GM12872 (cell line): ENCODE measurements around the gene RBM4B.

Source experiments
- TF ChIP-seq, protein P1 (sequence below): IDR thresholded peaks from 3 replicates; pipeline ENCODE4 v1.5.1; 2011; ENCODE audit warnings: low read depth, mild to moderate bottlenecking, low read length, moderate library complexity; ENCODE audit not compliant: insufficient read depth

Gene RBM4B

GRCh38 chr11:66689661-66690590 lies 12.2 kb upstream of the RBM4B start:
- TF ChIP-seq, protein P1, sequence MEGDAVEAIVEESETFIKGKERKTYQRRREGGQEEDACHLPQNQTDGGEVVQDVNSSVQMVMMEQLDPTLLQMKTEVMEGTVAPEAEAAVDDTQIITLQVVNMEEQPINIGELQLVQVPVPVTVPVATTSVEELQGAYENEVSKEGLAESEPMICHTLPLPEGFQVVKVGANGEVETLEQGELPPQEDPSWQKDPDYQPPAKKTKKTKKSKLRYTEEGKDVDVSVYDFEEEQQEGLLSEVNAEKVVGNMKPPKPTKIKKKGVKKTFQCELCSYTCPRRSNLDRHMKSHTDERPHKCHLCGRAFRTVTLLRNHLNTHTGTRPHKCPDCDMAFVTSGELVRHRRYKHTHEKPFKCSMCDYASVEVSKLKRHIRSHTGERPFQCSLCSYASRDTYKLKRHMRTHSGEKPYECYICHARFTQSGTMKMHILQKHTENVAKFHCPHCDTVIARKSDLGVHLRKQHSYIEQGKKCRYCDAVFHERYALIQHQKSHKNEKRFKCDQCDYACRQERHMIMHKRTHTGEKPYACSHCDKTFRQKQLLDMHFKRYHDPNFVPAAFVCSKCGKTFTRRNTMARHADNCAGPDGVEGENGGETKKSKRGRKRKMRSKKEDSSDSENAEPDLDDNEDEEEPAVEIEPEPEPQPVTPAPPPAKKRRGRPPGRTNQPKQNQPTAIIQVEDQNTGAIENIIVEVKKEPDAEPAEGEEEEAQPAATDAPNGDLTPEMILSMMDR: no peak

DNA sequence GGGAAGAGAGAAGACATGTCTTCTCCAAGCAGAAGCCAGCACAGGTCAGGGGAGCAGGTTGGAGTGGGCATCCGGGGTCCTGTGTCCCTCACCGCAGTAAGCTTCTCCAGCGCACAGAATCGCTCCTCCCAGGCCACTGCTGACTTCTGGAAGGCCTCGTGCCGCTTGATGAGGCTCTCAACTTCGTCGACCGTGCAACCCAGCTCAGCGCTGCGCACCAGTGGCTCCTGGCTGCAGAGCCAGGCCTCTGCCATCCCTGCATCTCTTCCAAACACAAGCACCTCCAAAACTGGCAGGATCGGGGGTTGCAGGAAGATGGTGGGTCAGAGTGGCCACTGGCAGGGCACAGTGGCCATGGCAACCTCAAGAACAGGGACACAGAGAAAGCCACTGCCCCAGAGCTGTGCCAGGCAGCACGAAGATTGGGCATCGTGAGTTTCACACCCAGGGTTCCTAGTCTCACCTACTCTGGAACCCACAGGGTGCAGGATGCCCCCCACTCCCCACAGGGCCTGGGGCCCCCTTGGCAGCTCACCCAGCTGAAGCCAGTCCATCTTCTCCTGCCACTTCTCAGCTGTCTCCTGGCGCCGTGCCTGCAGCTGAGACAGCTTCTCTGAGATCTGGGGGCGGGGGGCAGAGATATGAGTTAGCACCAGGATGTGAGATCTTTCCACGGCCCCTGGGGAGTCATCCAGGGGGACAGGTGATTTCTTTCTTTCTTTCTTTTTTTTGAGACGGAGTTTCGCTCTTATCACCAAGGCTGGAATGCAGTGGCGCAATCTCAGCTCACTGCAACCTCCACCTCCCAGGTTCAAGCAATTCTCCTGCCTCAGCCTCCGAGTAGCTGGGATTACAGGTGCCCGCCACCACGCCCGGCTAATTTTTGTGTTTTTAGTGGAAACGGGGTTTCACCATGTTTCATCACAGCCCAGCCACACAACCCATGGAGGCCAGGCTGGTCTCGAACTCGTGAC lies 11.2 kb upstream of the RBM4B start:
- TF ChIP-seq, protein P1: no peak

DNA sequence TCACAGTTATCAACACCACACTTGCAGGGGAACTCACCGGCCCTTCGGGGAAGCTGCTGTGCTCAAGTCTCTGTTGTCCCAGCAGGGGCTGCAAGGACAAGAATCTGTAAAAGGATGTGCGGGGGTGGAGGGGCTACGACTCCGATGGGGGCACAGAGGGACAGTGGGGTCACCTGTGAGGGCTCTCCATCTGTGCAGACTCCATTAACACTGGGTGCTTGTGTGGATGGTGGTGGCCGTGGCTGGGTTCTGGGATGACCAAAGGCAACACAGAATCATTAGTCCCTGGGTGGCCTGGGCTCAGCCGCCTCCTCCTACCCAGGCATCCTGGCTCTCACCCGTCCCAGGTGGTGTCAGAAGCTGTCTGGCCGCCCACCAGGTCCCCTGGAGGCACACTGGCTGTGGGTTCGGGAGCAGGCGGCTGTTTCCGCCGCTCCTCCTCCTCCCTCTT lies 10.2 kb upstream of the RBM4B start:
- TF ChIP-seq, protein P1: no peak

GRCh38 chr11:66686801-66687750 lies 9.4 kb upstream of the RBM4B start:
- TF ChIP-seq, protein P1: no peak

DNA sequence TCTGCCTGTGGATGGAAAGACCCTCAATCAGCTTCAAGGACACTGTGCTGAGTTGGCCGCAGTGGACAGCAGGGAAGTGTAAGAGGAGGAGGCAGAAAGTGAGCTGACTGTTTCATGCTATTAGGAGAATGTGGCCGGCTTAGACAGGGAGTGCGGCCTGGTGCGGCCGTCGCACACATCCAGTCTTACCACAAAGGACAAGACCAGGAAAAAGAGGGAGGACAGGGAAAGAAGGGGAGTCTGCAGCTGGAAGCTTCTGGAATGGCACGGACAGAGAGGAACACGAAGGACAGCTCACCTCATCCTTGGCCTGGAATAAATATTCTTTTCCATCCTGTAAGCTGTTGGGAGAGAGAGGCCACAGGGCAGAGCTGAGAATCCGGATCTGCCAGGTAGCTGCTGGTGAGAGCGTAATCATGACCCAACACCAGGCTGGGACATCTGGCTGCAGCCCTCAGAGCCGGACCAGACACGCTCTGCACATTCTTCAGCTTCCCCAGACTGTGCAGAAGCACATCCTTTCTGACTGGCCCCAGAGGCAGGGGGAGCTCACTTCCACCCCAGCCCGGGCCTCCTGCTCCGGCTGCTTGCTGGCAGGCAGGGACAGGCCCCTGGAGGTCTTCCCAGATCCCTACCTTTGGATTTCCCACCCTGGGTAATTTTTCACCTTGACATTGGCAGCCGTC lies 8.6 kb upstream of the RBM4B start:
- TF ChIP-seq, protein P1: no peak

DNA sequence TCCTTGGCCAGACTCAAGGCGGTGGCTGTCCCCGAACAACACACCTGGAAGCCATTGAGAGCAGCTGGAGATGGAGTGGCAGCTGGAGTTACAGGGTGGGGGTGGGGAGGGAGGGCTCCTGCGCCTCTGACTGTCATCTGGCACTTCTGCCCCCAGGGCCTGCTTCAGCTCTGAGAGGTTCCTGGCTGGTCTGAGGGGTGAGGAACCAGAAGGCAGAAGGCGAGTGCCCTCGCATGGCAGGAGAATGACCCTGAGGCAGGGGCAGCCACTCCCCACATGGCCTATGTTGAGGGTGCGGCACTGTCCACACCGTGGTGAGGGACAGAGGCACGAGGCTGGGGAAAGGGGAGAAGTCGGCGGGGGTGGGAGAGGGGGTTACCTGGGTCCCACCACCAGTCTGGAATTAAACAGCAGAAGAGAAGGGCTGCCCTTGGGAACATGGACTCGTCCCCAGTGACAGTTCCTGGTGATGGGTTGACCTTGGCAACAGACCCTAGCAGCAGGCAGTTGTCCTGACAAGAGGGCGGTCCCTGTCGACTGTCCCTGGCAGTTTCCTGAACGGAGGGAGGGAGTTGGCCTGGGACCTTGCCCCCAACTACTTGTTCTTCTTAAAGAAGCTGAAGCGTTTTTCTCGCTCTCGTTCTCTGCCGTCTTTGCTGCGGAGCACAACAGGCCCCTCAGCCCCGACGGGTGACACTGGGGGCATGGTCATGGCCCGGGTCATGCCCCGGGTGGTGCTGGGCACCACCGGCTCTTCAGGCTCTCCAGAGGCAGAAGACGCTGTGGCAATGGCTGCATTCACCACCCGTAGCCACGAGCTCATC lies 7.8 kb upstream of the RBM4B start:
- TF ChIP-seq, protein P1: no peak
